HG02884 (cell line): Measurements from ENCODE around the gene MECP2.

Experiments
- ATAC-seq: cut with Tn5 transposase; IDR thresholded peaks from one replicate; pipeline ENCODE4 v1.9.1; 2021; ENCODE audit warnings: mild to moderate bottlenecking, moderate library complexity; ENCODE audit not compliant: unreplicated experiment

Gene MECP2

DNA sequence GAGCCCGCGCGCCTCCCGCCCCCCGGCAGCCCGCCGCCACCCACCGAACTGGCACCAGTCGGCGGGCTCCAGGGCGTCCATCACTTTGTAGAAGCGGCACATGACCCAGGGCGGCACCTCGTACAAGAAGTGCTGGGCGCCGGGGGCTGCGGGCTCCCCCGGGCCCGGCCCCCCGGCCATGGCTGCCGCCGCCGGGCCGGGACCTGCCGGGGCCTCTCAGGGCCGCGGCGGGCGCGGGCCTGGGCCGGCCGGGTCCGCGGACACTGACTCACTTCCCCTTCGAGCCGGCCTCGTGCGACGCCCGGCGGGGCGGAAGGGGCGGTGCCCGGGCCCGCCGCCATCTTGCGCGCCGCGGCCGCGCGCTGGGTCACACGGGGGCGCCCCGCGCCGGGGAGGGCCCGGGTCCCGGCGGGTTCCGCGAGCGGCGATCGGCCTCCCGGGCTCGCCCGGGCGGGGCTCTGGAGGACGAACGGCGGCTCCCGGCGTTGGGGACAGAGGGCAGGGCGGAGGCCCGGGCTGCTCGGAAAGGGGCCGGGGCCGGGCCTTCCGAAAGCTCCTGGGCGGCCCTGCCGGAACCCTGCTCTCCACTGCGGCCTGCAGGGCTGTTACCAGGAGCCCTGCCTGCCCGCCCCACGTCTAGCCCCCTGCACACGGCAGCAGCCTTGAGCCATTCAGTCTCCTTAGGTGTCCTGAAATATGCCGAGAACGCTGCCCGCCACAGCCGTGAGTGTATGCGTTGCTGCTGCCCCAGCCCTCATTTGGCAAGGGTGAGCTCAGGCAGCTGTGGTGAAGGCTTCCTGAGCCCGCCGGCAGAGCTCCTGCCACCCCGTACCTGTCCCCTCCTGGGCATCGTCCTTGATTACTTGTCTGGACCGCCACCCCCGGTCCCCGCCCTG lies 77.6 kb downstream of the MECP2 start, which contains the start of gene IRAK1:
Gene IRAK1, minus strand, starts transcription at position 270 of the 896 bp plus-strand sequence. Its CDS starts 90 bp downstream, at position 180.
- ATAC-seq = peak; percentile 71

DNA sequence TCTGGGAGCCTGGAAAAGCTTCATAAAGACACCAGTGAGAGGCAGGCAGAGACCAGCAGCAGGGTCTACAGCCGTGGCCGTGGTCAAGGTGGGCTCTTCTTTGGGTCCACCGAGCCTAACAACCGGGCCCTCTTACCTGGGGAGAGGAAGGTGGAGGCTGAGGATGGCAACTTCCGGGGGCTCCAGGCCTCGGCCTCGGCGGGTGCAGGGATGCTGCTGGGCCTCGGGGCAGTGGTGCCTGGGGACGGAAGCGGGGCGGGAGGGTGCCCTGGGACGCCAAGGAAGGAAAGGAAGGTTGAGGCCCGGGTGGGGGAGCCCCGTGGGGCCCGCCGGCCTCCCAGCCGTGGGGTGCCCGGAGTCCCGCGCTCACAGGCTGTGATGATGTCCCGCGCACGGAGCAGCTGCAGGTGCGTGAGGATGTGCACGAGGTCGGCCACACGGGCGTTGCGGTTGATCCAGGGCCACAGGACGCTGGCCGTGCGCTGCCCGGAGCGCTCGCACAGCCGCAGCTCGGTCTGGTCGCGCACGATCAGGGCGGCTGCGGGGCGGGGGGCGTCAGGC lies 78.4 kb downstream of the MECP2 start:
- no peak for ATAC-seq

DNA sequence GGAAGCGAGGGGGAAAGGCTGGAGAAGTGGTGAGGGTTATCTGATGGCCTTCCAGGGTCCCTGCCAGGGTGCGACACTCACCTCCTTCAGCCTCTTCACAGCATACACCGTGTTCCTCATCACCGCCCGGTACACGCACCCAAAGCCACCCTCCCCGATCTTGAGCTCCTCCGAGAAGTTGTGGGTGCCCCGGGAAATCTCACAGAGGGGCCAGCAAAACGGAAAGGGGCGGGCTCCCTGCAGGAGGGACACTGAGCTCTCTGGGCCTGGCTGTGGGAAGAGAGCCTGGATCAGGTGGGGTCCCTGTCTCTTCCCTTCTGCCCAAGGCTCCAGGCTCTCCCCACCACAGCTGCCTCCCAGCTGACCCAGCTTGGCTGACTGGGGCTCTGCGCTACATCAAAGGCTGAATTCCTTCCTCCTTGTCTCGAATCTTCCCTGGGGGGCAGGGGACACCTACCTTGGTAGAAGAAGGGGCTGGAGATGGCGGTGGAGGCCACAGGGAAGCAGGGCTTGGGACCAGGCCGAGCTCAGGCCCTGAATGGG lies 78.9 kb downstream of the MECP2 start:
- no peak for ATAC-seq

DNA sequence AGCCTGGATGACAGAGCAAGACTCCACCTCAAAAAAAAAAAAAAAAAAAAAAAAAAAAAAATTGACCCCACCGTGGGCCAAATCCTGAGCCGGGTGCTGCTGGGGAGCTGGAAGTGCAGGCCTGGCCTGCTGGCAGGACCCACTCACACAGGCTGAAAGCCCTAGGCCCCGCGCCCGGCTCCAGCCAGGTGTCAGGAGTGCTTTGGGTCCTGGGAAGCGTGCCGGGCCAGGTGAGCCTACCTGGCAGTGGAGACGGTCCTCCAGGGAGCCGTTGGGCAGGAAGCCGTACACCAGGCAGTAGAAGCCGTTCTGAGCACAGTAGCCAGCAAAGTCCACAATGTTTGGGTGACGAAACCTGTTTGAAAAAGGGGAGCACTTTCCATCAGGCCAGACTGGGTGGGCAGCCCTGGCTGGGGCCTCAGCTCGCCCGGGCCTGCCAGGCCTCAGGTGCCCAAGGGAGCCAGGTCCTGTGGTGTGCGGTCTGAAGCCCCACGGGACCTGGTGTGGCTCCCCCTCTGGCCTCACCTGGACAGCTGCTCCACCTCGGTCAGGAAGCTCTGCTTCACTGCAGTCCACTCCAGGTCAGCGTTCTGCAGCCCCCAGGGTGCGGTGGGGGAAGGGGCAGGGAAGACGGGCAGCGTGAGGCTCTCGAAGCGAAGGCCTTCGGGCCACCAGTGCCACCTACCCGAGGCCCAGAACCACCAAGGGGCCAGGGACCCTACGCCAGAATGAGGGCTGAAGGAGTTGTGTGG lies 79.6 kb downstream of the MECP2 start:
- ATAC-seq = no peak

DNA sequence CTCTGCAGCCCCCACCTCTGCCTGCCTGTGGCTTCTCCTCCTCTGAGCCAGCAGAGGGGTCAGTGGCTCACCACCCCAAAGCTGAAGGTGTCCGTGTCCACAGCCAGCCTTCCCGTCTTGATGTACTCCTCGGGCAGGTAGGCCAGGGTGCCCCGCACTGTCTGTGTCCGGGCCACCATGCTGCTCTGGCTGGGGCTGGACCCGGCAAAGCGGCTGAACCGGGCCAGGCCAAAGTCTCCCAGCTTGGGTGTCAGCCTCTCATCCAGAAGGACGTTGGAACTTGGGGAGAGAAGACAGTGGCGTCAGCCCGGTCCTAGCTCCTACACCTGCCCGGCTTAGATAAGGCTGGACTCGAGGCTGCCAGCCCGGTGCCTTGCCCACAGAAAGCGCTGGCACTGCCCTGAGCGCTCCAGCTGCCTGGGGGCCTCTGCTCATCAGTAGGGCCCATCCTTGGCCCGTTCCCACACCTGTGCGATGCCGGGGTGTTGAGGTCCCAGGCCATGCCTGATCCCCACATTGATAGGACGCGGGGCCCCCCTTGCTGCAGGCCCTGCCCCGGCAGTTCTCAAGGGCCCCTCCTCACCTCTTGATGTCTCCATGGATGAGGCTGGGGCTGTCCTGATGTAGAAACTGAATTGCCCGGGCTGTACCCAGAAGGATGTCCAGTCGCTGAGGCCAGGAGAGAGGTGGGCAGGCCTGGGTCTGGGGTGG lies 81.0 kb downstream of the MECP2 start:
- no peak for ATAC-seq

DNA sequence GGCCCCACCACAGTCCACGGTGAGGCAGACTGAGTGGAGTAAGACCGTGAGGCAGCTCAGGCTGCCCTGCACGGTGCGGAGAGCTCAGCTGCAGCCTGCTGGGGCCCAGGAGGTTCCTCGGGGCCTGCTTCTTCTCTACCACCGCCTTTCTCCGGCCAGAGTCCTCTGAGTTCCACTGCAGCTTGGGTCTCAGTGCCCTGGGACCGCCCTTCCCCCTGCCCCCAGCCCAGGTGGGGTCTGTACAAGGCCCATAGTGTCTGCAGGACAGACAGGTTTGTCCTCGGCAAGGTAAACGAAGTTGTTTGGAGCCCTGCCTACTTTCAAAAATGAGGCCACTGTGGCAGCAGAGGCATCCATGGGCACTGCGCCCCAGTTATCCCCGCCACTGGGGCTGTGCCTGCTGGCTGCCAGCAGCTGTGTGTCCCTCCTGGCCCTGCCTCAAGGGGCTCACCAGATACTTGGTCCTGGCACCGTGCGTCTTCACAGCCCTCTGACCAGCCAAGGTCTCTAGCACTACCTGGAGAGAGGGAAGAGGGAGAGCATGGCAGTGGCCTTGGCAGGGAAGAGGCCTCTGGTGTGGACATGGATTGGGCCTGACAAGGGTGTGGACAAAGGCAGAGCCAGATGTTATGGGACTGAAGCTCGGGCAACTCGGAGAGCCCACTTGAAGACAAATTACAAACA lies 81.8 kb downstream of the MECP2 start:
- ATAC-seq = no peak

DNA sequence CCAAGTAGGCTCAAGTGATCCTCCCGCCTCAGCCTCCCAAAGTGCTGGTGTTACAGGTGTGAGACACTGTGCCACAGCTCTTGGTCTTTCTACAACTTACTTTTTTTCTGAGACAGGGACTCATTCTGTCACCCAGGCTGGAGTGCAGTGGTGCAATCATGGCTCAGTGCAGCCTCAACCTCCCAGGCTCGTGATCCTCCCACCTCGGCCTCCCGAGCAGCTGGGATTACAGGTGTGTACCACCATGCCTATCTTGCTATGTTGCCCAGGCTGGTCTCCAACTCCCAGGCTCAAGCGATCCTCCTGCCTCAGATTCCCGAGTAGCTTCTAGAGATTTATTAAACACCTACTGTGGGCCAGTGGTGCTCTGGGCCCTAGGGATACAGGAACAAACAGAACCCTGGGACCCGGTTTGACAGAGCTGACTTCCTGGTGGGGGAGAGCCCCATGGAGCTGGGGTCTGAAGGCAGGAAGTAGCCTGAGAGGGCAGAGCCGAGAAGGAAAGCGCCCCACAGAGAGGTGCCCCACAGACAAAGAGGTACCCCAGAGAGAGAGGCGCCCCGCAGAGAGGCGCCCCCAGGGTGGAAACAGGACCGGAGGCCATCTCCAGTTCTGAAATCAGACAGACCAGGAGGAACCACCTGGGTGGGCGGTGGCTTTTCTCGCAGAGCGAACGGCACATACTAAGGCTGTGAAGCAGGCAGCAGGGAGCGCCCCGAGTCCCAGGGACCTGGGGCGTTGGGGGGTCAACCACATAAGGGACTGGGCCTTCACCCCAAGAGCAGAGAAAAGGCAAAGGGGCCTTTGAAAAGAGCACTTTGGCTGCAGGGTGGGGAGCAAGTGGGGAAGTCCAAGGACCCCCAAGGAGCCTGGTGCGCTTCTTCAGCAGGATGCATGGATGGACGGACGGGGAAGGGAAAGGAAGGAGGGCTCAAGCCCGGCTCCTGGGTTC lies 82.8 kb downstream of the MECP2 start:
- ATAC-seq = no peak

DNA sequence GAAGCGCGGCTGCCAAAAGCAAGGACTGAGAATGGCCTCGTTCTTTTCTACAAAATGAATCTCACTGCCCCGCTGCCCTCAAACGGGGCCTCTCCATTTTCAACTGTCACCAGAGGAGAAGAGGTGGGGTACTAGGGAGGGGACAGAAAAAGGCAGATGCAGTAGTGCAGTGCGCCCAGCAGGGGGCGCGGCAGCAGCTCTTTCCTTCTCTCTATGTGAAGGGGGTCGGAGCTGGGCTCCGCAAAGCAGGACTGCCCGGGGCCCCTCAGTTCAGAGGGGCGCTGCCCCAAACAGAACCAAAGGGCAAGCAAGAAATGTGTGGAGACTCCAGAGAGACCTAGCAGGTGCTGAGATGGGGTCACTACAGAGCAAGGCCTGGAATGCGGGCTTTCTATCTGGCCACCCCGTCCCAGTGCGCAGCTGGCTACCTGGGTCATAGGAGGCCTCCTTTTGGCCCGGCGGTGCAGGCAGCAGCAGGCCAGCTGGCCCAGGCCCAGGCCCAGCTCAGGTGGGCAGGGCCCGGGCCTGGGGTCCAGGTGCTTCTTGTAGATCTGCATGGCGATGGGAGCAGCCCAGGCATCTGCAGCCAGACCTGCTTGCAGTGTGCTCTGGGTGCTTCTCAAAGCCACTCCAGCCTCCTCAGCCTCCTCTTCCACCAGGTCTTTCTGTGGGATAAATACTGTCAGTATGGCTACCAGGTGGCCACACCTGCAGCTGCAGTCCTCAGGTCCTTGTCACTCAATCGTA lies 83.7 kb downstream of the MECP2 start:
- no peak for ATAC-seq

DNA sequence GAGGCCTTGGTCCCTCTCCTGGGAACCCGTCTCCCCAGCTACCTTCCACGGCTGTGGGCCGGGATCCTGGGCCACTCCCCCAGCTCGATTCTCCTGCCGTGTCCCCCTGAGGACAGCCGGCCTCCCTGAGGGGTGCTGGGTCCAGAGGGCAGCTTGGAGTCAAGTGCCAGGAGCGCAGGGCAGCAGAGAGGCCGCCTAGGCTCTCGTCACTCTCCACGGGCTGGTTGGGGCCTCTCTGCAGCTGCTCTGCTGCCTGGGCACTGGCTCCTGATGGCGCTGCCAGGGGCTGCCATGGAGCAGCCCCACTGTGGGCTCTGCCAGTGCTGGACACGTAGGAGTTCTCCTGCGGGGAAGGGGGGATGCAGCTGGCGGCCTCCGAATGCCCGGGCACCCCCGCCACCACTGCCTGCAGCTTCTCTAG lies 84.5 kb downstream of the MECP2 start:
- no peak for ATAC-seq

DNA sequence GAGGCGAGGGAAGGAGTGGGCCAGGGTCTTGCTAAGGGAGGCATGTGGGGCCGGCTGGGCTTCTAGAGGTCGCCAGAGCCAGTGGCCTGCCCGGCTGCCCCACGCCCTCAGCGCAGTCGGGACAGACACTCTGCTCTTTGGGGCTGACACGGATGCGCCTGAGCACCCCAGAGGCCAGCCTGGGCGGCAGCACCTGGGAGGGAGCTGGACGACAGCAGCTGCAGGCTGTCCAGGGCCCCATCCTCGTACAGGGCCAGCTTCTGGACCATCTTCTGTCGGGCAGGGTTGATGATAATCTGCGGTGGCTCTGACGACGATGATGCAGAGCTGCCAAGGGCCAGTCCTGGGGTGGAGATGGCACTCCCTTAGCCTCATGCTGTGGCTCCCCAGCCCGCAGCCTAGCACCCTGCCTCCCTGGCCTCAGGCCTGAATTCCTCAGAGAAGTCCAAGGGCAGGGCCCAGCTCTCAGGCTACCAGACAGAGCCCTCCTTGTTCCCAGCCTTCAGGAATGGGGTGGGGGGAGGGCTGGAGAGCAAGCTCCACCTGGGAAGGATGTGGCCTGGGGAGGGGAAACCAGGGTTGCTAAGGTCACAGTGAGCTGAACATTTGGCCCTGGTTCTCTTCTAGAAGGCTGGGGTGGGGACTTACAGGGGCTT lies 85.1 kb downstream of the MECP2 start:
- no peak for ATAC-seq

DNA sequence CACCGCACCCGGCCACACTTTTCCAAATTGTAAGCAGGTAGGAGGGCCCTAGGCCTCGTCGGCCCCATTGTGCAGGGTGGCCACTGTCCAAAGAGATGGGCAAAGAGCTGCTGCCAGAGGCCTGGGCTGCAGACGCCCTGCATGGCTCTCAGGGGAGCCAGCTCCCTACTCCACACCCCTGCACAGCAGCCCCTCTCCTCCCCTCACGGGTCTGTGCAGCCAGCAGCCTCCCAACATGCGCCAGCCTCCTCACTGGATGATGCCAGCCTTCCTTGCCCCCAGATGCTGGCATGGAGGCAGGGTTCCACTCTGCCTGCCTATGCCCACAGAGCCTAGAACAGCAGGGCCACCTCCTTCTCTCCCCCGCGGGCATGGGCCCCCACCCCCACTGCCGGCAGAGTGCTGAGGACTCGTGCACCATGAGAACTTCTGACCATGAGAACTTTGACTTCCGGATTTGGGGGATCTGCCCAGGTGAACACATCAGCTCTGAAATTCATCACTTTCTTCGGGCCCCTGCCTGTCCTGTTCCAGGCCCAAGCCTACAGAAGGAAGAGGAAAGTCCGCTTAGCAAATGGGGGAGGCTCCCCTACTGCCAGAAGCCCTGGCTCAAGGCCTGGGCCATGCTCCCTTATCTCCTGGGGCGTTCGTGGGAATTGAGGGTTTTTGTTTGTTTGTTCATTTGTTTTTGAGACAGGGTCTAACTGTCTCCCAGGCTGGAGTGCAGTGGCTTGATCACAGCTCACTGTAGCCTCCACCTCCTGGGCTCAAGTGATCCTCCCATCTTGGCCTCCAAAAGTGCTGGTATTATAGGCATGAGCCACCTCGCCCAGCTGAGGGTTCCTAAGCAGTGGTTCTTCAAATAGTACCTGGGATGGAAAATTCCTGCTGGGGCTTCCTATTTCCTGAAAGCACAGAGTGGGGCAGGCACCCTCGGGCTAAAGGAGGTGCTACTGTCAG lies 85.9 kb downstream of the MECP2 start:
- ATAC-seq = no peak

DNA sequence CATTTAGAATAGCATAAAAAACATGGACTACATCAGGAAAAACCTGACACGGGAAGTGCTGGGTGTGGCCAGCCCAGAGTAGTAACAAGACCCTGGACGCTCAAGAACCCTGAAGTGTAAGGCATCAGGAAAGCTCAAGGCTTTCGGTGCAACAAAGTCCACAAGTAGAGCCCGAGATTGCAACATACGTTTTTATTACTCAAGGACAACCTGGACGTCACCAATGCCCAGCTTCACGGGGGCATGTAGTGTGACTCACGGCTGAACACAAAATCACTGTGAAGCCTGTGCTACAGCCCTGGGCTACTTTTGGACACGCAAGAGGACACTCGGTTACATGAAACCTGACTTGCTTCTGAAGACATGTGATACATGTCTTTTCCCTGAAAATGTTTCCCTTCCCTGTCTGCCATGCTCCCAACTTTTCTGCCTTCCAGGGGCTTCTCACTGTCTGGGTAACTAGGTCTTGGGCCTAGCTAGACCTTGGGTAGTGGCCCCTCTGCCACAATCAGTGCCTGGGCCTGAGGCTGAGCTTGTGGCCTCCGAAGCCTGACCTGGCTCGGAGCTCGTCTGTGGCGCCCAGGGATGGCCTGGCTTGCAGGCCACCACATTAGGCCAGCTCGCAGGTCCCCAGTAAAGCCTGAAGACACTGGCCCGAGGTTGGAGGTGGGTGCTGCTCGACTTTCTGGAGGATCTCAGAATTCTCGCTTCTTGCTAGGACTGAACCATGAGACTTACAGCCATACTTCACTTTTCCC lies 87.0 kb downstream of the MECP2 start:
- no peak for ATAC-seq

DNA sequence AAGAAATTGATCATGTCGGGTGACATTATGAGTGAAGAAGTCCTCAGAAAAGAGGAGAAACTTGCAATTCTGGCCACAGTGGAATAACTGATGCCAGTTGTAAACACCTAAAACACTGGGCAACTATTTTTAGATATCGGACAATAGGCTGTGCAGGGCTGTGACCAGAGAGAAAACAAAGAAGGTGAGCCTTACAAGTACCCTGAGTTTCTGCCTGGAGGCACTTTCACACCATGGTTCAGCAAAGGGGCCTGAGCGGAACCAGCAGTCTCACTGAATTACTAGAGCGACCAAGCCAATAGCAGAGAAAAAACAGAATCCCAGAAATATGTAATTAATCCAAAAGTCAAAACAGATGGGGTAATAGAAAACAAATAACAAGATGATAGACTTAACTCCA lies 89.0 kb downstream of the MECP2 start:
- ATAC-seq = no peak

DNA sequence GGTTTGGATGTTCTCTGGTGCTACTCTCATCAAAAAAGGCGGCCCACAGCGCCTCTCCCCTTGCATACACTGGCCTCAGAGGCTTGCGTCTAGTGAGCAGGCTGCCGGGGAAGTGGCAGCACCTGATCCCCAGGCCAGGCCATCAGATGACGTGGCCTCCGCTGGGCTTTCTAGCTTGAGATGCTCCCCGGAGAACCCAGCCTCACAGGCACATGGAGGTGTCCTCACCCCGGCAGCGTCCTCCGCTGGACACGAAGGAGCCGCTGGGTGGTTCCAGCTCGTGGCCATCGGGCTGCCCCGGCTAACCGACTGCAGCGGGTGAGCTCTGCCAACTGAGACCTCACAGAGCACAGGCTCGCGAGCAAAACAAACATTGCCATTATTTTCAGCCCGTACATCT lies 90.6 kb downstream of the MECP2 start:
- ATAC-seq = no peak

DNA sequence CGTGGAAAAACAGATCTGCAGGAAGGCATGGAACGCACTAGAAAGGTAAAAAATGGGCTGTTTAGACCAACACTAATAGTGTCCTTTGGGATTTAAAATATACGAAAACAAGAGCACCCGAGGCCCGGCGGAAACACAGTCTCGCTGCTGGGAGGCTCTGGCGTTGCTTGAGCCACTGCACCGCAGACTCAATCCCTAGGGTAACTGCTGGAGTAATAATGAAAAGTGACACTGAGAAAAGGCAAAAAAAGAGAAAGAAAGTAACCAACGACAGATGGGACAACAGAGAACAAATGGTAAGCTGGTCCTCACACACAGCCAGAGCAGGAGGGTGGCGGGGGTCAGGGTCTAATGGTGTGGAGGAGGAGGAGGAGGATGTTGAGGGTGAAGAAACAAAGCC lies 93.2 kb downstream of the MECP2 start:
- ATAC-seq = no peak

DNA sequence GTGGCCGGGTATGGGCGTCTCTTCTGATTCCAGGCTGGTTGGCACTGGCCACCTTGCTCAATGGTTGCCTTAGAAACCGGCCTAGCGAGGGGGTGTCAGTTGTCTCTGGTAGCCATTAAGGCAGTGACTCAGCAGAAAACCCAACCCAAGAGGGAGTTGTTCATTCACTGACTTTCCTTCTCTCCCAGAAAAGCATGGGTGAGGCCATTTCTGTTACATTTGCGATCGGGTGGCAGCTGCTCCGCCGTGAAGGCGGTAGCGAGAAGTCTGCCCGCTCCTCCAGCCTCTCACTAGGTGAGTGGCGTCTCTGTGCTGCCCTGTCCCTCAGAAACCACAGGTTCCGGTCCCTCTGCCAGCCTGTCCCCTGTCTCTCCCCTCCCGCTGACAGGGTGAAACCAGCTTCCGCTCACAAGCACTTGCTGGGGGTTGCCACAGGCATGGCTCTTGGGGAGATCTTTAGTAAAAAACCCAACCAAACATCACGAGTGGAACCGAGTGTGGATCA lies 95.2 kb downstream of the MECP2 start:
- ATAC-seq = no peak
